Measurements from ENCODE around the gene NELFCD. TPM values are rescaled to one million over a fixed set of nuclear protein-coding genes. Genes with fewer than 3 reads are reported as not detected.

Gene NELFCD
- total RNA-seq, 4 donors from 2014 or later = 15.9 to 66.6 (median 41.3) TPM

DNA sequence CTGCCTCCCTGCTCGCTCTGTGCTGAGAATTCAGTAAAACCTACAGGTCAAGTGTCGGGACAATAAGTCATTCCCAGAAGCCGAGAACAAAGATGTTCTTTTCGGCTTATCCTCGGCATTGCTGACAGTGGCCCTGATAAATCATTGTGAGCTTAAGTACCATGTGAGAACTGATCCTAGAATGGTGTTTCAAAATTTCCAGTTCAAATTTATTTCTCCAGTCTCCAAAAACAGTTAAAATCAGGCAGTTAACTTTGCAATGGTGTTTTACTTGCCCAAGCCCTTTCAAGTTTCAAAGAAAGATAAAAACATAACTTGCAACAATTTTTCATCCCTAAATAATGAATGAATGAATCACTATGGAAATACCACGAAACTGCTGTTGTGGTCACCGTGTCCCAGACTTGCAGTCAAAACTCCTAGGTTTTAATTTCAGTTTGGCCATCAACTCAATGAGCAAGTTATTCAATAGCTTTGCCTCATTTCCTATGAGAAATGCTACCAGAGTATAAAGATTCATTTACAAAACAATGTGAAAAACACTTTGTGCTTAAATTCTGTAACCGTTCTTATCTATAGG is 46.8 kb downstream of the NELFCD start:
- H3K4me3 ChIP-seq = no peak overlapping the region
- H3K27me3 ChIP-seq = no peaks in the 10 kb centered on the region
- no peaks in the 10 kb centered on the region for H3K9me3 ChIP-seq
- no peak for DNase-seq
- intact Hi-C loops (cut with DNase I; ENCODE audit: low total_unique reads) = no loop called here
- no peak overlapping the region for H3K27ac ChIP-seq
- peaks cover 3 to 5% of the 10 kb centered on the region in 2 donors for H3K4me1 ChIP-seq
- H3K36me3 ChIP-seq = no peaks in the 10 kb centered on the region
- TF ChIP-seq POLR2A (IDR thresholded peaks at IDR 0.05) = no peak
- TF ChIP-seq, protein P1, sequence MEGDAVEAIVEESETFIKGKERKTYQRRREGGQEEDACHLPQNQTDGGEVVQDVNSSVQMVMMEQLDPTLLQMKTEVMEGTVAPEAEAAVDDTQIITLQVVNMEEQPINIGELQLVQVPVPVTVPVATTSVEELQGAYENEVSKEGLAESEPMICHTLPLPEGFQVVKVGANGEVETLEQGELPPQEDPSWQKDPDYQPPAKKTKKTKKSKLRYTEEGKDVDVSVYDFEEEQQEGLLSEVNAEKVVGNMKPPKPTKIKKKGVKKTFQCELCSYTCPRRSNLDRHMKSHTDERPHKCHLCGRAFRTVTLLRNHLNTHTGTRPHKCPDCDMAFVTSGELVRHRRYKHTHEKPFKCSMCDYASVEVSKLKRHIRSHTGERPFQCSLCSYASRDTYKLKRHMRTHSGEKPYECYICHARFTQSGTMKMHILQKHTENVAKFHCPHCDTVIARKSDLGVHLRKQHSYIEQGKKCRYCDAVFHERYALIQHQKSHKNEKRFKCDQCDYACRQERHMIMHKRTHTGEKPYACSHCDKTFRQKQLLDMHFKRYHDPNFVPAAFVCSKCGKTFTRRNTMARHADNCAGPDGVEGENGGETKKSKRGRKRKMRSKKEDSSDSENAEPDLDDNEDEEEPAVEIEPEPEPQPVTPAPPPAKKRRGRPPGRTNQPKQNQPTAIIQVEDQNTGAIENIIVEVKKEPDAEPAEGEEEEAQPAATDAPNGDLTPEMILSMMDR (IDR thresholded peaks at IDR 0.05) = no peak

- DNase-seq = no peak
- intact Hi-C loops (cut with DNase I; ENCODE audit: low total_unique reads) = no loop called here
- TF ChIP-seq, protein P1 (IDR thresholded peaks at IDR 0.05) = no peak
- TF ChIP-seq POLR2A (IDR thresholded peaks at IDR 0.05) = no peak
- Histone ChIP-seq H3K4me1 (peaks cover 3 to 5% of the 10 kb centered on the region in 2 donors), H3K9me3 (no peaks in the 10 kb centered on the region), H3K36me3 (no peaks in the 10 kb centered on the region), H3K27me3 (no peaks in the 10 kb centered on the region), H3K27ac (no peak overlapping the region), H3K4me3 (no peak overlapping the region)
These were observed 47.8 kb downstream of the NELFCD start for GRCh38 chr20:59028812-59029211.

GRCh38 chr20:59030911-59031563 is 50.0 kb downstream of the NELFCD start:
- no peak for DNase-seq
- TF ChIP-seq, protein P1 (IDR thresholded peaks at IDR 0.05) = no peak
- TF ChIP-seq POLR2A (IDR thresholded peaks at IDR 0.05) = no peak
- peak overlapping the region in 1 of 2 donors; percentile 83 for H3K27ac ChIP-seq
- no peaks in the 10 kb centered on the region for H3K9me3 ChIP-seq
- H3K4me3 ChIP-seq = peak overlapping the region; percentile 79 to 81
- peaks cover 3 to 5% of the 10 kb centered on the region in 2 donors for H3K4me1 ChIP-seq
- H3K36me3 ChIP-seq = no peaks in the 10 kb centered on the region
- intact Hi-C loops (cut with DNase I; ENCODE audit: low total_unique reads) = no loop called here
- H3K27me3 ChIP-seq = no peaks in the 10 kb centered on the region

- Histone ChIP-seq H3K27me3 (no peaks in the 10 kb centered on the region), H3K9me3 (no peaks in the 10 kb centered on the region), H3K4me1 (peaks cover 0 to 5% of the 10 kb centered on the region in 2 donors), H3K4me3 (peak overlapping the region; percentile 79 to 81), H3K36me3 (no peaks in the 10 kb centered on the region), H3K27ac (peak overlapping the region; percentile 83 to 88)
- DNase-seq = no peak
- intact Hi-C loops (cut with DNase I; ENCODE audit: low total_unique reads) = no loop called here
- TF ChIP-seq, protein P1 (IDR thresholded peaks at IDR 0.05) = no peak
- no peak for TF ChIP-seq POLR2A (IDR thresholded peaks at IDR 0.05)
These were observed 50.5 kb downstream of the NELFCD start for GRCh38 chr20:59031564-59032022.

- H3K4me1 ChIP-seq = peaks cover 0 to 5% of the 10 kb centered on the region in 2 donors
- H3K9me3 ChIP-seq = no peaks in the 10 kb centered on the region
- H3K27ac ChIP-seq = peak within 1 kb of the TSS; percentile 83 to 88
- H3K4me3 ChIP-seq = peak within 1 kb of the TSS; percentile 79 to 81
- no peaks in the 10 kb centered on the region for H3K27me3 ChIP-seq
- TF ChIP-seq, protein P1 (IDR thresholded peaks at IDR 0.05) = peak in 1 of 4 experiments; percentile 26
- TF ChIP-seq POLR2A (IDR thresholded peaks at IDR 0.05) = peak; percentile 81 to 90
- H3K36me3 ChIP-seq = no peaks in the 10 kb centered on the region
- peak; percentile 93 to 96 for DNase-seq
- intact Hi-C loops (cut with DNase I; ENCODE audit: low total_unique reads) = no loop called here
These were observed 51.1 kb downstream of the NELFCD start, which contains the start of gene ATP5F1E for GRCh38 chr20:59032023-59032712. Gene ATP5F1E (minus strand): TSS chr20:59032335. CDS start chr20:59032251, 84 bp downstream.
